GM19023 (cell line): ENCODE data around the gene ATP2A2.
"Not testable (repeated sequence)": the region's sequence is repeated elsewhere in the genome, so short reads cannot be mapped to it uniquely, and the experiment has no call there.

ENCODE experiments used
- ATAC-seq: cut with Tn5 transposase; IDR thresholded peaks from one replicate; pipeline ENCODE4 v1.9.1; 2021; ENCODE audit warnings: mild to moderate bottlenecking, moderate library complexity; ENCODE audit not compliant: unreplicated experiment

The ATP2A2 gene

DNA sequence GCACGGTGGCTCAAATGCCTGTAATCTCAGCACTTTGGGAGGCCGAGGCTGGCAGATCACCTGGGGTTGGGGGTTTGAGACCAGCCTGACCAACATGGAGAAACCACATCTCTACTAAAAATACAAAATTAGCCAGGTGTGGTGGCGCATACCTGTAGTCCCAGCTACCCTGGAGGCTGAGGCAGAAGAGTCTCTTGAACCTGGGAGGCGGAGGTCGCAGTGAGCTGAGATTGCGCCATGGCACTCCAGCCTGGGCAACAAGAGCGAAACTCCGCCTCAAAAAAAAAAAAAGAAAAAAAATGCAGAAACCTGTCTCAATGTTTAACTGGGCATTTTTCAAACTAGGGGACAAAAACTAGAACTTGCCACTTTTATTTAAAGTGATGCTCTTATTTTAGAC, 59.2 kb downstream of the ATP2A2 start:
- ATAC-seq: not testable (repeated sequence)

- ATAC-seq: no peak
Measured at GRCh38 chr12:110340706-110341105, 59.7 kb downstream of the ATP2A2 start.

GRCh38 chr12:110342157-110342556, 61.1 kb downstream of the ATP2A2 start:
- ATAC-seq: no peak

DNA sequence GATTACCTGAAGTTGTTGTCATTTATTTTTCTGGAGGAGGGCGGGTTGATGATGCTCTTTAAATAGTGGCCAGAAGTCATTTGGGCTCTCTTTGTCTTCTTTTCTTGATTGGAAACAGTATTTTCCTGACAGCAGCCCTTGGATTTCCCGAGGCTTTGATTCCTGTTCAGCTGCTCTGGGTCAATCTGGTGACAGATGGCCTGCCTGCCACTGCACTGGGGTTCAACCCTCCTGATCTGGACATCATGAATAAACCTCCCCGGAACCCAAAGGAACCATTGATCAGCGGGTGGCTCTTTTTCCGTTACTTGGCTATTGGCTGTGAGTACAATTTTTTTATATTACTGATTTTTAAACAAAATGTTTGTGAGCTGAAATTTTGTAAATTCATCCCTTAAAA, 62.1 kb downstream of the ATP2A2 start:
- no peak for ATAC-seq

- ATAC-seq: no peak
Measured at GRCh38 chr12:110343736-110344555, 62.9 kb downstream of the ATP2A2 start.

GRCh38 chr12:110344657-110345056, 63.6 kb downstream of the ATP2A2 start:
- ATAC-seq: no peak

GRCh38 chr12:110345176-110345661, 64.2 kb downstream of the ATP2A2 start:
- ATAC-seq: no peak

DNA sequence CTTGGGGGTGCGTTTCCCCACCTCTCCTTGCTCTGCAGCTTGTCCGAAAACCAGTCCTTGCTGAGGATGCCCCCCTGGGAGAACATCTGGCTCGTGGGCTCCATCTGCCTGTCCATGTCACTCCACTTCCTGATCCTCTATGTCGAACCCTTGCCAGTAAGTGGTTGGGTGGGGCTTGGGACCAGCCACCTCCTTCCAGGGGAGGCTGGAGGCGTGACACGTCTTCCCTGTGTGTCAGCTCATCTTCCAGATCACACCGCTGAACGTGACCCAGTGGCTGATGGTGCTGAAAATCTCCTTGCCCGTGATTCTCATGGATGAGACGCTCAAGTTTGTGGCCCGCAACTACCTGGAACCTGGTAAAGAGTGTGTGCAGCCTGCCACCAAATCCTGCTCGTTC, 64.9 kb downstream of the ATP2A2 start:
- ATAC-seq: no peak

- no peak for ATAC-seq
Measured at GRCh38 chr12:110347767-110348166, 66.7 kb downstream of the ATP2A2 start.

DNA sequence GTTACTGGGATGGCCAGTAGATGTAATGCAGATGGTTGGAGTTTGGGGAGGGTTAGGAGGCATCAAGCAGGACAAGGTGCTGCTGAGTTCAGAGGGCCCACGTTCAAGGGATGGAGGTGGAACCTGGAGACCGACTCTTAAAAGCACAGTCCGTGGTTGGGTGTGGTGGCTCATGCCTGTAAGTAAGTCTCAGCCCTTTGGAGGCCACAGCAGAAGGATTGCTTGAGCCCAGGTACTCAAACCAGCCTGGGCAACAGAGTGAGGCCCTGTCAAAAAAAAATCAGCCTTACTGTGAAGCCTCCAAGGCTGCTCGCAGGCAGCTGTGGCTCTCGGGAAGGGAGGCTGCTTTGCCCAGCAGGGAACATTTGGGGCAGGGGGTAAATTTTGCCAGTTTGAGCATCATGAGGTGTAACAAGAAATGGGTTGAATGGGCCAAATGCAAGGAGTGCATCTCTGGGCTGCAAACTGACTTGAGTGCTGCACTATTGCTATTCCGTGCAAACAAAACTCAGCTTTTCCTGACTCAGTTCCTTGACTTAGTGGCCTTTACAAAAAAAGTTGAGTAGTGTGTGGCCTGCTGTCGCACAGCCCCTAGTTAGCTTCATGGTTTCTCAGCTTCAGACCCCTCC, 67.5 kb downstream of the ATP2A2 start:
- ATAC-seq: no peak

DNA sequence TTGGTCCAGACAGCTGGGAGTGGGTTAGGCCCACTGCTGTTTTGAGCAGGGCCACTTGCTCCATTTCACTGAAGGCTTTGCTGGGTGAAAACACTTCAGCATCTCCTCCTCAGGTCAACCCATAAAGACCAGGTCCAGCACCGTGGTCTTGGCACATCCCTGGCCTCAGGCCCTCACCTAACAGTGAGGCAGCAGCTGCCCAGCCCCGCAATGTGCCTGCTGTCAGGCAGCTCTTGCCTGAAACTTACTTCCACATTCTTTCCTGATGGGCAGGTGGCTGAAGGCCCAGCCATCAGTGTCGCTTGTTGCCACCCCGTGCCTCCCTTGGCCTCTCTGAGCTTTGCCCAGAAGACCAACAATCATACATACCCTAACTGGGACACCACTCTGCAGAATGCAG, 68.0 kb downstream of the ATP2A2 start:
- ATAC-seq: no peak

DNA sequence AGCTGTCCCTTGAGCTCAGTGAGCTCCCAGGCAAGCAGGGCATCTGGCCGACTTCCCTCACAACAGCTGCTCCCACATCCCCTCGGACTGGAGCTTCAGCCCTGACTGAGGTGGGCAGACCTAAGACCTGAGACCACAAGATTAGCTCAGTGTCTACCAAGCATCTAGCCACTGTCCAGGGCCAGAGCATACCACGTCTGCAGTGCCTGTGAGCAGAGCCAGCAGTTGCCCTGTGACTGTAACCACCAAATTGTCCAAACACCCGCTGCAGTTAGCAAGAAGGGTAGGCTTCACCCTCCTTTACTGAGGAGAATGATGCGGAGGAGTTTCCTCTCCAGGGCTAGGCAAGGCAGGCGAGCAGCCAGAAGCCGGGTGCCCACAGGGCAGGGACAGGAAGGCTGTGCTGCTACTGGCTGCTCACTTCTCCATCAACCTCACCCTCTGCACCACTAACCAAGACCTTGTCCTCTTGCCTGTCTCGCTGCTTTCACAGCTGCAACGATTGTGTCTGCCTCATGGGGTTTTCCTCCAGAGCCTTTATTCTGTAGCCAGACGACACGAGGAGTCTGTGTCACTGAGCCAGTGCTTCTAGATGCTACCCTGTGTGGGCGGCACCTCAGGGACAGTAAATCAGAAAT, 68.6 kb downstream of the ATP2A2 start:
- no peak for ATAC-seq

- ATAC-seq: no peak
Measured at GRCh38 chr12:110351119-110351518, 70.1 kb downstream of the ATP2A2 start.

DNA sequence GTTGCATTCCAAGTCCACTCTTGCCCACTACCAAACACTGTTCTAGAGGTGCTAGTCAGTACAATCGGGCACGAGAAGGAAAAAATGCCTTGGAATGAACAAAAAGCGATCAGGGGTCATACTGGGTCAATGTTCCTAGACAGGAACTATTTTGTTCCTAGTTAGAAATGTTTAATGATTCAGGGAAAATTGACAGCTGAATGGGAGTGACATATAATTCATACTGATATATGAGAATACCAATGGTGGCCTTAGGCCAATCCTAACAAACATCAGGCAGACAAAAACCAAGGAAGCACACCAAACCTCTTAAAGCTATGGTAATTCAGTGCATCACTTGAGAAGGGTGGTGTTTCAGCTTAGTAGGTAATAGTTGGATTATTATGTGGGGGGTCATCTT, 71.4 kb downstream of the ATP2A2 start:
- ATAC-seq: no peak

- ATAC-seq: no peak
Measured at GRCh38 chr12:110353211-110353965, 72.3 kb downstream of the ATP2A2 start.

GRCh38 chr12:110354172-110354780, 73.2 kb downstream of the ATP2A2 start:
- no peak for ATAC-seq

- ATAC-seq: no peak
Measured at GRCh38 chr12:110355073-110355472, 74.0 kb downstream of the ATP2A2 start.

GRCh38 chr12:110358384-110359097, 77.5 kb downstream of the ATP2A2 start:
- ATAC-seq: not testable (repeated sequence)

DNA sequence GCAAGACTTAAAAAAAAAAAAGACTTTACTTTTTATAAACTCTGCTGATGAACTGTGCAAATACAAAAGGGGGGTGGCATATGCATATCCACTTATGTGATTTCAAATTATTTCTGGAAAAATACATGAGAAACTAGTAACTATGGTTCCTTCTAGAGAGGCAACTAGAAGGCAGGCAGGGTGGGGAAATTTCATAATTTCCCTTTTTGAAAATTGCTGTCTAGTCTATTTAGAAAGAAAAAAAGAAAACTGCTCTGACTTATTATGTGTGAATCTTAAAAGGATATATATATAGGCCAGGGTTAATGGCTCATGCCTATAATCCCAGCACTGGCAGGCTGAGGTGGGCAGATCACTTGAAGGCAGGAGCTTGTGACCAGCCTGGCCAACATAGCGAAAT, 80.2 kb downstream of the ATP2A2 start:
- no peak for ATAC-seq
